ENCODE measurements around the gene GKN2.

GKN2 gene

GRCh38 chr2:68952887-68953521 lies at the start of gene GKN2:
TSS of gene GKN2 (minus strand) at chr2:68952893. CDS start at chr2:68952861, 32 bp downstream.
- DNase-seq (ENCODE audit: low spot score): no peak

- DNase-seq (ENCODE audit: low spot score): no peak
These were observed 49.2 kb upstream of the GKN2 start for GRCh38 chr2:69001879-69002278.

GRCh38 chr2:68997401-68997800 lies 44.7 kb upstream of the GKN2 start:
- no peak for DNase-seq (ENCODE audit: low spot score)

GRCh38 chr2:68995916-68996315 lies 43.2 kb upstream of the GKN2 start:
- DNase-seq (ENCODE audit: low spot score): no peak

GRCh38 chr2:68994864-68995263 lies 42.2 kb upstream of the GKN2 start:
- no peak for DNase-seq (ENCODE audit: low spot score)

GRCh38 chr2:68993660-68994059 lies 41.0 kb upstream of the GKN2 start:
- no peak for DNase-seq (ENCODE audit: low spot score)

- DNase-seq (ENCODE audit: low spot score): no peak
These were observed 40.2 kb upstream of the GKN2 start for GRCh38 chr2:68992933-68993332.

GRCh38 chr2:68992341-68992740 lies 39.6 kb upstream of the GKN2 start:
- no peak for DNase-seq (ENCODE audit: low spot score)

- no peak for DNase-seq (ENCODE audit: low spot score)
These were observed 36.3 kb upstream of the GKN2 start for GRCh38 chr2:68989035-68989434.

- no peak for DNase-seq (ENCODE audit: low spot score)
These were observed 34.4 kb upstream of the GKN2 start for GRCh38 chr2:68987021-68987503.

- DNase-seq (ENCODE audit: low spot score): no peak
These were observed 28.3 kb upstream of the GKN2 start for GRCh38 chr2:68980956-68981355.

- no peak for DNase-seq (ENCODE audit: low spot score)
These were observed 25.4 kb upstream of the GKN2 start for GRCh38 chr2:68978098-68978497.

GRCh38 chr2:68977453-68977852 lies 24.8 kb upstream of the GKN2 start:
- no peak for DNase-seq (ENCODE audit: low spot score)

- DNase-seq (ENCODE audit: low spot score): no peak
These were observed 23.2 kb upstream of the GKN2 start for GRCh38 chr2:68975844-68976243.

GRCh38 chr2:68974946-68975665 lies 22.4 kb upstream of the GKN2 start:
- DNase-seq (ENCODE audit: low spot score): no peak

GRCh38 chr2:68974251-68974650 lies 21.6 kb upstream of the GKN2 start, which contains the start of gene GKN1:
TSS of gene GKN1 (plus strand) at chr2:68974636. CDS start at chr2:68974678, 42 bp downstream.
- no peak for DNase-seq (ENCODE audit: low spot score)

- no peak for DNase-seq (ENCODE audit: low spot score)
These were observed 19.0 kb upstream of the GKN2 start for GRCh38 chr2:68971591-68972231.

- DNase-seq (ENCODE audit: low spot score): no peak
These were observed 18.0 kb upstream of the GKN2 start for GRCh38 chr2:68970566-68971265.

GRCh38 chr2:68969736-68970490 lies 17.2 kb upstream of the GKN2 start:
- DNase-seq (ENCODE audit: low spot score): no peak

GRCh38 chr2:68968221-68968620 lies 15.5 kb upstream of the GKN2 start:
- no peak for DNase-seq (ENCODE audit: low spot score)

- DNase-seq (ENCODE audit: low spot score): no peak
These were observed 11.6 kb upstream of the GKN2 start for GRCh38 chr2:68964282-68964681.

GRCh38 chr2:68961380-68961779 lies 8.7 kb upstream of the GKN2 start:
- no peak for DNase-seq (ENCODE audit: low spot score)
